HG02623 (cell line): ENCODE data around the gene BRD3OS.
"Not testable (repeated sequence)": the region's sequence is repeated elsewhere in the genome, so short reads cannot be mapped to it uniquely, and the experiment has no call there.

Source experiments
- ATAC-seq: cut with Tn5 transposase; IDR thresholded peaks from one replicate; pipeline ENCODE4 v1.9.1; 2021; ENCODE audit warnings: moderate library complexity; ENCODE audit not compliant: unreplicated experiment

Gene BRD3OS

GRCh38 chr9:134061688-134062371 lies 36.5 kb downstream of the BRD3OS start:
- ATAC-seq: no peak

GRCh38 chr9:134062461-134063087 lies 37.3 kb downstream of the BRD3OS start:
- no peak for ATAC-seq

GRCh38 chr9:134063088-134063570 lies 37.8 kb downstream of the BRD3OS start:
- no peak for ATAC-seq

DNA sequence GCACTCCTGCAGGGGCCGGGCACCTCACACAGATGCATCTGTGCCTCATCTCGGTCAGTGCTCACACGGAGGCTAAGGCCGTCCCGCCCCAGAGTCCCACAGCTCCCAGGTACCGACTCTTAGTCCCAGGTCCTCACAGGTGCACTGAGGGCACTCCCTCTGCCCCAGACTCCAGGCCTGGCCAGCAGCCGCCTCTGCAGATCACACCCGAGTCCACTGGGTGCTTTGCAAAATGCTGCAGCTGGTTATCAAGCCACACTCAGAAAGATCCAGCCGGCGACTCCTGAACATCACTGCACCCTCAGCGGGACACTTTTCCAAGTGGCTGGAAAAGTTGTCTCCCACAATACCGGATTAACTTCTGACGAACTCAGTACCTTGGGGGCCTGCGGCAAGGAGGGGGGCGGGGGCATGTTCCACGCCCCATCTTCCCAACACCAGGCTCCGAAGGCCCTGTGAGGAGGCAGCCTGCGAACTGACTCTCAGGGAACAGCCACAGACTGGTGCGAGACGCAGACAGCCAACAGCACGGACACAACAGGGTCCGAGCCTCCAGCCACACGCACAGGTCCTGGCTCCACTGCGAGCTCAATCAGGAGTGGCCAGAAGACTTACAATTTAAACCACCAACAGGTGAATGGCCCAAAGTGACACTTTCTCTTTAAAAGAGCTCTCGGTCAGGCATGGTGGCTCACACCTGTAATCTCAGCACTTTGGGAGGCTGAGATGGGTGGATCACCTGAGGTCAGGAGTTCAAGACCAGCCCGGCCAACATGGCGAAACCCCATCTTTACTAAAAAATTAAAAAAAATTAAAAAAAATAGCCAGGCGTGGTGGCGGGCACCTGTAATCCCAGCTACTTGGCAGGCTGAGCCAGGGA lies 38.5 kb downstream of the BRD3OS start:
- no peak for ATAC-seq

GRCh38 chr9:134064711-134065110 lies 39.4 kb downstream of the BRD3OS start:
- ATAC-seq: no peak

DNA sequence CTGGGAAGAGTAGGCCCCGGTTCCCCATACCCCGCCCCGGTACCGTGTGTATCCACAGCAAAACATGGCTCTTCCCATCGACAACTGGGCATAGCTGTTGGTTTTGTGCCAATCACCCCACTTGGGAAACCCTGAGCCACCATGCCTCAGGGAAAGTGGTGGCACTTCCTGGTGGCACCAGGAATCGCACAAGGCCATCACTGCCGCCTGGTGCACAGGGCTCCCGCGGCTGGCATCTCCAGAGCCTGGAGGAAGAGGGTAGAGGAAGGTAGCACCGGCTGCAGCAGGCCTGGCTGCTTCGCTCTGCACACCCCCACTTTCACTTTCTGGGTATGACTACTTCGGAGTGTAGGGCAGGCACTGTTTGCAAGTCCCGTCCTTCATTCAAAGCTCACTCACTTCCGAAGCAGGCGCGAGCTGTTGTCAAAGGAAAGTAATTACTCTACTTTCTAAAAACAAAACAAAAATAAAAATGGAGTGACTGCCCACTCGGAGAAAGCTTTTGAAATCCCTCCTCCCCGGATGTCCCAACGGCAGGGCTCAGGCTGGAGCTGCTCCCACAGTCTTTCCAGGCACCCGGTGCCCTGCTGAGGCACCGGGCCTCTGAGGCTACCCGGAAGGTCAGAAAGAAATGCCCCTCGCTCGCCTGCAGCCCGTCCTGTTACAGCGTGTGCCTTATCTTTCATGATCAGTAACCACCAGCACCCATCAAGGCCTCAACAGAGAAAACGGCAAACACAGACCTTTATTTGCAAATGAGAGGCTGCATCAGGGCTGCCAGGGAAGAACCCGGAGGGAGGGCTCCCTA lies 40.5 kb downstream of the BRD3OS start:
- no peak for ATAC-seq

- ATAC-seq: no peak
These were observed 41.2 kb downstream of the BRD3OS start for GRCh38 chr9:134066526-134066912.

DNA sequence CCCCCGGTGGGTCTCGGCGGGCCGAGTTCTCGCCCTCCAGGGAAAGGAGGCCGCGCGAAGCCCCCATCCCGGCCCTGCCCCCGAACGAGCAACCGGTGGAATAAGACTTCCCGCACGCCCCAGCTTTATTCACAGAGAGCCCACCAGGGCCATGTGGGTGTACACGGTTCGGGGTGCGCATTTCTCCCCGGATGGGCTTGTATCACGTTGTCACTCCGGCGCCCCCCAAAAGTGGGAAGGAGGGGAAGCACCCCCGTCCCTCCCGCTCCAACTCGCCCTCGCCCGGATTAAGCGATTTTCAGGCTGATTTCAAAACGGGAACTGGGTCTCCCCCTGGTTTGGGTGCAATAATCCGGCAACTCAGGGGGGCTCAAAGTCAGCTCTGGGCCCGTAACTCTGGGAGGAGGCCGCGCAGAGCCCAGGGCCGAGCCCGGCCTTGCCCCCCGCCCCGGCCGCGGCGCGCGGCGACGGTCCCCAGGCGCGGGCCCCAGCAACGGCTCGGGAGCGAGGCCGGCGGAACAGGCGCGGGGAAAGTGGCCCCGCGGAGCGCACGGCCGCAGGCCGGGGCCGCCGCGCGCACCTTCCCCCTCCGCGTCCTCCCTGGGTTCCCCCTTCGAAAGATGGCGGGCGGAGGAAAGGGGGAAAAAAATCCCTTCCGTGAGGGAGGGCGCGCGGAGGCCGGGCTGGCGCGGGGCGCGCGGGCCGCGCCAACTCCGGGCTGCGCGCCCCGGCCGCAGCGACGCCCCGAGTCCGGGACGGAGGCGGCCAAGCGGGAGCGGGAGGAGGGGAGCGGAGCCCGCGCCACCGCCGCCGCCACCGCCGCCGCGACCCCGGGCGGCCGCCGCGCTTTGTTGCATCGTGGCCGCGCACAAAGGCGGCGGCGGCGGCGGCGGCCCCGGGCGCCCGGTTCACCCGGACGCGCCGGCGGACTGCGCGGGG lies 41.9 kb downstream of the BRD3OS start:
- ATAC-seq: peak; percentile 7

DNA sequence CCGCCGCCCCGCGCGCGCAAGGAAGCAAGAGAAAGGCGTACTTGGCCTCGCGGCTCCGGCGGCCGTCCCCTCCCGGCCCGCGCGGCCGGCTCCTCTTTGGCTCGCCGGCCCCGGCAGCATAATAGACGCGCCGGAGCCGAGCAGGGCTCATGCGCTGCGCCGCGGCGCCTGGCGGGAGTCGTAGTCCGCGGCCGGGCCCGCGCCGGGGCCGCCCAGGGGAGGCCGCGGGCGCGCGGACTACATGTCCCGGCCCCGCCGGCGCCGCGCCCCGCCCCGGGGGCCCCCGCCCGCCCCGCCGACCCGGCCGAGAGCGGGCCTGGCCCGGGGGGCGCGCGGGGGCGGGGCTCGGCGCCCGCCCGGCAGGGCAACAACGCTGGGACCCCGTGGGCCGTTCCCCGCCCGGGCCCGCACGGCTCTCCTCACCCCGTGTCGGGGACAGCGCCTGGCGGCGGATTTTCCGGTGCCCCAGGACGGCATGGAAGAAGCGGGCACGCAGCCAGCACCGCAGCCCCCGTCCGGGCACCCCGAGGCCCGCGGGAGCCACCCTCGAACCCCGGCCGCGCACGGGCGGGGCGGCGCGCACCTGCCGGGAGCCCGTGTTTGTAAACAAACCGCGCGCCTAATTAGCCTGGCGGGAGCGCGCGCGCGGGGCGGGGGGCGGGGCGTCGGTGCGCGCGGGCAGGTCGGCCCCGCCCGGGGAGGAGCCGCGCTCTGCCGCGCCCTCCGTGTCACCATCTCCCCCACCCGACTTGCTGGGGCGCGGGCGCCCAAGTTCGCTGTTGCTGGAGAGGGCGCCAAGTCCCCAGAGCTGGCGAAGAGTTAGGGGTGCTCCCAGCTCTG lies 42.8 kb downstream of the BRD3OS start, which contains the start of gene BRD3:
TSS of gene BRD3 (minus strand) at position 123 of the 840 bp plus-strand sequence. CDS start 14,549 bp downstream, outside the sequence.
- peak; percentile 71 for ATAC-seq

- ATAC-seq: no peak
These were observed 43.6 kb downstream of the BRD3OS start for GRCh38 chr9:134068744-134069479.

- no peak for ATAC-seq
These were observed 44.5 kb downstream of the BRD3OS start for GRCh38 chr9:134069480-134070399.

DNA sequence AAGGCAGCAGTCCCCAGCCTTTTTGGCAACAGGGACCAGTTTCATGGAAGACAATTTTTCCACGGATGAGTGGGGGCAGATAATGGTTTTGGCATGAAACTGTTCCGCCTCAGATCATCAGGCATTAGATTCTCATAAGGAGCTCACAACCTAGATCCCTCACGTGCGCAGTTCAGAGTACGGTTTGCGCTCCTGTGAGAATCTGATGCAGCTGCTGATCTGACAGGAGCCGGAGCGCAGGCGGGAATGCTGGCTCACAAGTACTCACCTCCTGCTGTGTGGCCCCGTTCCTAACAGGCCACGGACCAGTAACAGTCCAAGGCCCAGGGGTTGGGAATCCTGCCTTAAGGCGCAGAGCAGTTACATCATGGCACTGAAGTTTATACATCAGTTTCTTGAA lies 45.9 kb downstream of the BRD3OS start:
- ATAC-seq: no peak

DNA sequence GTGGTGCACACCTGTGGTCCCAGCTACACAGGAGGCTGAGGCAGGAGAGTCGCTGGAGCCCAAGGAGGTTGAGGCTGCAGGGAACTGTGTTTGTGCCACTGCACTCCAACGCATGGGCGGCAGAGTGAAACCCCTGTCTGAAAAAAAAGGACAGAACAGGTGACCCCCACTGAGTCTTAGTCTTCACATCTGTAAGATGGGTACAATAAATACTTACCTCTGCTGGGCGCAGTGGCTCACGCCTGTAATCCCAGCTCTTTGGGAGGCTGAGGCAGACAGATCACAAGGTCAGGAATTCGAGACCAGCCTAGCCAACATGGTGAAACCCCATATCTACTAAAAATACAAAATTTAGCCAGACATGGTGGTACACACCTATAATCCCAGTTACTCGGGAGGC lies 47.4 kb downstream of the BRD3OS start:
- not testable (repeated sequence) for ATAC-seq

- ATAC-seq: no peak
These were observed 48.2 kb downstream of the BRD3OS start for GRCh38 chr9:134073500-134073899.

- ATAC-seq: not testable (repeated sequence)
These were observed 50.4 kb downstream of the BRD3OS start for GRCh38 chr9:134075689-134076088.

GRCh38 chr9:134076644-134077043 lies 51.4 kb downstream of the BRD3OS start:
- no peak for ATAC-seq
